SHP77 treated with DMSO at 0.1 percent for 48 hours (cell line): ENCODE results near the gene RAB7B.

ENCODE experiments used
- DNase-seq: peaks from one replicate; lab custom pipeline; 2025; lab: John Stamatoyannopoulos, UW

Gene RAB7B

GRCh38 chr1:205948886-205949285 is 54.3 kb downstream of the RAB7B start:
- DNase-seq, result no peak

DNA sequence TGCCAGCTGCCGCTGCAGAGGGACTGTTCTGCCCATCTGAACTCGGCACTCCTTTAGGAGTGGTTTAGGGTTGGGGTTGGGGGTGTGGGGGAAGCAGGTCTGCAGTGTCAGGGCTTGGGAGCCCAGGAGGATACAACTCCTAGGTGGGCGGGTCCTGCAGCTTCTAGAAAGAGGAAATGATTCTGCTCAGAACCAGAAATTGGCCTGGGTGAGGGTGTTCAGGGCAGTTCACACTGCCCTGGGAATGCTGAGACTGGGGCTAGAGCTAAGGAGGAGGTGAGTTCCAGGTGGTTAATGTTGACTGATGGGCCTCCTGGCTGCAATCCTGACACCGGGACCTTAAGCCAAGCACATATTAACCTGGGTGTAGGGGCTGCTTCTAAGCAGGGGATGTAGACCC is 55.2 kb downstream of the RAB7B start:
- no peak for DNase-seq

DNA sequence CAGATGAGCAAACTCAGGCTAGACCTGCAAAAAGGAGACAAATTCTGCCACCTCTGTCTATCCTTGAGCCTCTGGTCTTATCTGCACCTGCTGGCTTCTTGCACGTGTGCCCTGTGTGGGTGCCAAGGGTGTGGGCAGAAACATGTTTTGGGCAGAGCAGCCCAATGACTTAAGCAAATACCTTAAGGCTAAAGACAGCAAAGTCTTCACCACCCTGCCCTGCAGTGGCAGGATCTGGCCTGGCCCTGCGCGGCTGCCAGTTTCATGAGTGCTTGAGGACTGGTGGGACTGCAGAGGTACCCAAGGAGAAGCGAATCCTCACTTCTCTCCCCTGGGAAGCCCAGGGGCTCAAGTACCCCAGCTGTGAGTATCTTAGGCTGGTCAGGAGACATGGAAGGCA is 56.2 kb downstream of the RAB7B start:
- DNase-seq, result no peak

DNA sequence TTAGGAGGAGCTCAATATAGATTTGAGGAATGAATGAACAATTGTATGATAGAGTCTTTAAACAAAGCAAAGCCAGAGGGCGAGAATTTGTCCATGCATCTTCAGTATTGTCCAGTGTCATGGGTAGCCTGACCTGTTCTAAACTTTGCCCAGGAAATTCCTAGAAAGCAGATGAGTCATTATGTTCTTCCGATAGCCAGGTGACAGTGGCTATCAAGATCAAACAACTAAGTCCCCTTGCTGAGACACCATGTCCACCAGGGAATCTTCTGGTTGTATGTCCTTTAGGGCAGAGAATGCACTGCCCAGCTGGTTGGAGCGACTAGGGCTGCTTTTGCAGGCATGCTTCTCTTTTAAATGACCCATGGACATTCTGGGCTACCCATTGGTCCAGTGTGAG is 58.1 kb downstream of the RAB7B start:
- DNase-seq, result no peak

- no peak for DNase-seq
Measured at GRCh38 chr1:205944525-205944924, 58.7 kb downstream of the RAB7B start.

DNA sequence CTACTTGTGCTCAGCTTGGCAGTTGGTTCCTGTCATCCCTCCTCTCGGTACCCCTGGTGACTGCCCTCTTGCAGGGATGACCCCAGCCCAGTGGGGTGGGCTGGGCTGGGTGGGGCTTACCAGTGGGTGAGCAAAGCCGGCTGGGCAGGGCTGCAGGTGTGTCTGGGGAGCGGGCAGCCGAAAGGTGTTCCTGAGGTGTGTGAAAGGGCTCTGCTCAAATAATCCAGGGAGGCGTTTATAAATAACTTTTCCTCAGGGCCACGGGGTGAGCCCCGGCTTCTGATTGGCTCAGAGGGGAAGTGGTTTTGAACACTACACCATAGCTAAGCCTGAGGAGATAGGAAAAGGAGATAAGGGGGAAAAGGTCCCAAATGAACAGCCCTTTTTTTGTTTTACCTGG is 60.0 kb downstream of the RAB7B start, which contains the start of gene SLC26A9:
Gene SLC26A9 (minus strand): TSS at position 212 of the 400 bp plus-strand sequence. CDS start 7,636 bp downstream, outside the sequence.
- DNase-seq, result no peak

- no peak for DNase-seq
Measured at GRCh38 chr1:205942631-205943159, 60.5 kb downstream of the RAB7B start.

DNA sequence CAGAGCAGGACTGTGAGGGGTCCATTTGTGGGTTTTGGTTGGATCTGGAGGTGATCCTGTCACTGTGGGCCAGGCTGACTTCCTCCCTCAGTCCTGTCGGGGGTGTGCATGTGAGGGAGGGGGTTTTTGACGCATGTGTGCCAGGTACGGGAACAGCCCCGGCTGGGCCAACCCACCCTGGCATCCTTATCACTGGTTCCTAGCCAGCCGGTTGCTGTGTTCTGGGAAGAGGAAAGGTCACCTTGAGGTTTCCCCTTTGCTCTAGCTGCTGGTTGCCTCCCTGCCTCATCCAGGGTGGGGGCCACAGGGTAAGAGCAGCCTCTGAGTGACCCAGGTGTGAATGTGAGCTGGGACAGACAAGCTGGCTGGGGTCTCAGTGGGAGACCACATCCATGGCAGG is 62.5 kb downstream of the RAB7B start:
- no peak for DNase-seq

DNA sequence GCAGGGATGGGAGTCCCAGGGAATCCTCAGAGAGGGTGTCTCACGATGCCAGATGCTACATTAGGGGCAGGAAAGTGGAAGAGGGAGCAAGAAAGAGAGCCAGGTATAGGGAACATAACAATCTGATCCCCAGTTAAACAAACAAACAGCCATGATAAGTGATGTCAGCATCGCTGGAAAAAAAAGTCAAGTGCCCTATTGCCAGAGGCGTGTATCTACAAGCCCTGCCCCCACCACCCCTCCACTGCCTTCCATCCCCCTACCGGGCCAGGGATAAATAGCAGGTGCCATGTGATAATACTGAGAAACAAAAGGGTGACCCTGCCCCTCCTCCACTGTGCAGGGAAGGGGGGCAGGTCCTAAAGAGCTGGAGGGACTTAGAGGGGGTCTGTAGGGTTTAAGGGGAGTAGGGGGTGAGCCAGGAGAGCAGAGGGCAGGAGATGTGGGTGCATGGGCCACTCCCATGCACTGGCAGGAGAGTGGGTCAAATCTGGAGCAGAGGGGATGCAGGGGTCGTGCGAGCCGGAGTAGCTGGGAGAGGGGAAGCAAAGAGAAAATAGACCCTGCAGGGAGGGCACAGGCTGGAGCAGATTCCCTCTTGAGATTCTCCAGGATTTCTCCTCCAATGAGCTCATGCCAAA is 63.4 kb downstream of the RAB7B start:
- peak; percentile 29 for DNase-seq

- no peak for DNase-seq
Measured at GRCh38 chr1:205938682-205939081, 64.5 kb downstream of the RAB7B start.

GRCh38 chr1:205936846-205937586 is 66.2 kb downstream of the RAB7B start:
- no peak for DNase-seq

GRCh38 chr1:205936311-205936710 is 66.9 kb downstream of the RAB7B start:
- no peak for DNase-seq

GRCh38 chr1:205935869-205936268 is 67.3 kb downstream of the RAB7B start:
- no peak for DNase-seq

DNA sequence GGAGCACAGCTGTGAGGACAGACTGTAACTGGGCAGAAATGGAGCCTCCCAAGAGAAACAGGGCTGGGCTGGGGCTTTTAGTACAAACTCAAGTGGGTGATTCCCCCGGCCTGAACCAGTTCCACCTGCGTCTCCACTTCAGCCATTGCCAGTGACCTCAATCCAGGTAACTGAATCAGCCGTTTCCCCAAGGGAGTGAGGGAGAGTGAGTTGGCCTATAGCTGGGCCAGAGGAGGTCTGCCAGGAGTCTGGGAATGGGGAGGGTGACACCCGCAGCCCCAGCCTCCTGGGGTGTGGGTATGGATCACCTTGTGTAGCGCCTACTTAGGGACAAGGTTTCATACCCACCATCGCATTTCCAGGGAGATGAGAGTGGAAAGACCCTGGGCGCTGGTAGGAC is 68.4 kb downstream of the RAB7B start:
- DNase-seq, result no peak

DNA sequence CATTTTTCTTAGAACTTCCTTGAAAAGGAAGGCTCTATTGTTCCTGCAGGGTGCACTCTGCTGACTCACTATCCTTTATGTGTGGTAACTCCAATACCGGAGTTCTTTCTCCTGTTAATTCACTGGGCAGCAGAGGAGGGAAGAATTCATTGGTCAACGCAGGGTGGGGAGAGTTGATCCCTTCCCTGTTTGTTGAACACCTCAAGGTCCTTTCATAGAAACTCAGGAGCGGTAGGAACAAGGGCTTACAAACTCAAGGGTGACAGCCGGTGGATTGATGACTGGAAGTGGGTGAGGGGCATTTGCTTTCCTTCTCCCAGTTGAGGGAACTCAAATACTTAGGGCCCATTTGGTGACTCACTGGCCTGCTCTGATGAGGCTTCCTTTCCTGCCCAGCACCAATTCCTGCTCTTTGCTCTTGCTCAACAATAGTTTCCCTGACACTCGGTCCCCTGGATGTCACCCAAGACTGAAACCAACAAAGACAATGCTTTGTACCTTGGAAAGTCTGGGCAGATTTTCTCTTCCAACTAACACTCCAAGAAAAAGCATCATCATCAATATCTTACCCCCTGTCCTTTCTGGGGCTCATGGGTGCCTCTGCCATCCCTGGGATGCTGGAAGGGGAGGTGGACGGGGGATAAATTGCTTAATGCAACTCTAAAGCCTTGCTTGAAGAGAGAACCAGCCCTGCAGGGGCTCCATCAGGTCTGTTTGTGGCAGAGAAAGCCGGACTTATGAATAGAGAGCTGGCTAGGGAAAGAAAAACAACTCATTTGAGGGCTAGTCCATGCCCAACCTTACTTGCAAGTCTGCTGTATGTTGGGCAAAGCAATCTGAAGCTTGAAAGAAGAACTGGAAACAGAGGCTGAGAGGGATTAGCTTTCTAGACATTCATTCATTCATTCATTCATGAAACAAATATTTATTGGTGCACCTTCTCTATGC is 69.2 kb downstream of the RAB7B start:
- DNase-seq, result no peak

GRCh38 chr1:205932776-205933175 is 70.4 kb downstream of the RAB7B start:
- no peak for DNase-seq

DNA sequence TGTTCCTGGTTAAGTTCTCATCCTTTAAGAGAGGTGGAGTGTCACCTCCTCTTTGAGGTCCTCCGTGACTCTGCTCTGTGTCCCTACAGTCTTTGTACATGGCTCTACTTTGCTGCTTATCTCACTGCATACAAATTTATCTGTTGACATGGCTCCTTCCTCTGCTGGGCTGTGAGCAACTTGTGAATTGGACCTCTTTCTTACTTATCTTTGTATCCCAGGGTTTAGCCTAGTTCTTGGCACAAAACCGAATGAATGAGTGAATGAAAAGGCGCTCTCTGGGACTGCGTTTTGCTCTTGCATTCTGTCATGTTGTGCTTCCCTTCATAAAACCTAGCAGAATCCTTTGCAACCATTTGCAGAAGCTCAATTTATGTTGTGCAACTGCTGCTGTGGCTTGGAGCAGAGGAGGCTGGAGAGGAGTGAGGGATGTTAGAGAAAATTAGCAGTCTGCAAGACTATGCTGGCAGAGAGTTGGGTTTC is 72.4 kb downstream of the RAB7B start:
- DNase-seq, result no peak

GRCh38 chr1:205930195-205930577 is 73.0 kb downstream of the RAB7B start:
- DNase-seq, result no peak

DNA sequence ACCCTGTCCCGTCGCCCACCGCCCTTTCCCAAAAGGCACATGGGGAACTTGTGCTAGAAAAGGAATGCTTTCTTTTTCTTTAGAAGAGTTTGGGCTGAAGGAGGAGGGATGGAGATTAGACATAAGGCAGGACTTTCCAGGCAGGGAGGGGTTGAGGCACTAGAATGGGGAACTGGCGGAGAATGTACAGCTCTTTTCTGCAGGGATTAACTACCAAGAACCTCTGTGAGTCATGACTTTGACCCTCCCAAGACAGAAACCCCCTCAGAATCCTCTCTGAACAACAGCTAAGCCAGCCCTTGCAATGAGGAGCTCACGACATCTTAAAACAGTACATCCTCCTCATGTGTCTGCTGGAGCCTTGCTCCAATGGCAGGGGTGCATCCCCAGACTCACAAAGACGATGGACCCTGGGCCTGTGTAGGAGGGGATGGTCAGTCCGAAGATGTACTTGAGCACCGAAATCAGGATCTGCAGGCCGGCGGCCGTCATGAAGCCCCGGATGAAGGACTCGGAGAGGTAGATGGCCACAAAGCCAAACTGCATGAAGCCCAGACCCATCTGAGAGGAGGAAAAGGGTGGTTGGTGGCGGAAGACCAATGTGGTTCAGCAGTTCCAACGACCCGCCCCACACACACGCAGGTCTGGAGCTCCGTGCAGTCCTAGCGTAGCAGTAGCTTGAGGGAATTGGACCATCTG is 73.5 kb downstream of the RAB7B start:
- DNase-seq, result no peak

DNA sequence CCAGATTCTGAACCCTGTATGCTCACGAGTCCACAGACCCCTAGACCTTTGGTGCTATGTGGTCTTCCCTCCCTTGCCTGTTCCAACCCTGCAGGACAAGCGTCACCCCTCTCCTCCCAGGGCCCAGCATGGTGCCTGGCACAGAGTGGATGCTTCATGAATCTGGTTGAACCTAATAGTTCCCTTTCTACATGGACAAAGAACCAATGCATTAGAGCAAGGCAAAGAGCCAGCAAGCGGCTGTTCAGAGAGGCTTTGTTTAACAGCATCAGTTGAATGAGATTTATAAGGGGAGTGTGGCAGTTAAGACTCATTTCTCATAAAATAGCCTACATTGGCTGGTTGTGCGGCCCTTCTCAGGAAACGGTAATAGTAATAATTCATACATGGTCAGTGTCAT is 74.9 kb downstream of the RAB7B start:
- DNase-seq, result no peak

DNA sequence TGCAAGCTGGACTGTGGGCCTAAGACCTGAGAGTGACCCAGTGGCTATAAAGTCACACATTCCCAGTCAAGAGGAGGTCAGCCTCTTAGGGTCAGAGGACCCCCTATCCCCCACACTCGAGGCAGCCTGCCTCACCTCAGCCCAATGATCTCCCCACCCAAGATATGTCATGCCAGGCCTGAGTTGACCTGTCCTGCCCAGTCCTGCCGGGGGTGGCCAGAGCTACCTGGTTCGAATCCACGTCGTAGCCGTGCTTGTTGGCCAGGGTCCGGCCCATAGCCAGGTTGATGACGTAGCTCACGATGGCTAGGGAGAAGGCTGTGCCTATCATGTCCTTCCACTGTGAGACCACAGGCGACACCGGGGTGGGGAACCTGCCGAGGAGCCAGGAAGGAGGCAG is 75.5 kb downstream of the RAB7B start:
- DNase-seq, result no peak

DNA sequence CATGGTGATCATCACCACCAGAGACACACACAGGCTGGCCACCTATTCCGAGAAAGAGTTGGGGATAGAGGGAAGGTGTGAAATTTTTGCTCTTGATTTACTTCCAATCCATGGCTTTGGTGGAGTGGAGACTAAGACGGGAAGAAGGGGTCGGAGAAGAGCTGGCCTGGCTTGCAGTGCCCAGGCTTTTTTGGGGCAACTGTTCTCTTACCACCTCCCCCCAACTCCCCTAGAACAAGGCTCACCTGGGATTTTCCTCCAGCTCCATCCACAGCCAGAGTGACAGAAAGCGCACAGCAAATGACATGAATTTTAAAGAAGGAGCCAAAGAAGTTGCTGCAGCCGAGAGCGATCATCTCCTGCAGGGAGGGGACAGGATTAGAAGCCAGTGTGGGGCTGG is 75.9 kb downstream of the RAB7B start:
- no peak for DNase-seq
